Panc1 (cell line): ENCODE data around the gene CSMD2. TPM values are rescaled to one million over a fixed set of nuclear protein-coding genes. Genes with fewer than 3 reads are reported as not detected.

Experiments
- ATAC-seq: fragments of 200-7000 bp; cut with Tn5 transposase; 2 replicates; pipeline ENCODE4 v1.9.1; 2020; ENCODE audit warnings: mild to moderate bottlenecking, moderate library complexity
- BruUV-seq: library from RNA; stranded (reverse); fragments of 400-500 nt; replicated peaks from 2 replicates; lab custom pipeline; 2021; lab: Mats Ljungman, UMichigan
- CTCF ChIA-PET: fragments of 300-600 bp; sonication (Branson Sonifier 250); formaldehyde crosslinking; loops from one replicate; lab custom pipeline; 2022; ENCODE audit warnings: antibody characterized with exemption; lab: Charles Lee
- POLR2A ChIA-PET: fragments of 300-600 bp; sonication (Branson Sonifier 250); formaldehyde crosslinking; loops from one replicate; lab custom pipeline; 2022; ENCODE audit warnings: antibody characterized with exemption; lab: Charles Lee
- DNase-seq: peaks from one replicate; pipeline ENCODE4 v3.0.0-alpha.2; 2010; ENCODE audit warnings: low read depth, low spot score
- H3K27ac ChIP-seq: 2 replicates; pipeline ENCODE4 v1.5.1; 2011; ENCODE audit warnings: mild to moderate bottlenecking, low read length, inconsistent platforms
- H3K27me3 ChIP-seq: fragments of 200-500 bp; sonication (Bioruptor generic); 2 replicates; pipeline ENCODE4 v1.6.0; 2014; ENCODE audit warnings: low read length, inconsistent platforms; ENCODE audit not compliant: control insufficient read depth, insufficient read depth
- H3K36me3 ChIP-seq: fragments of 200-500 bp; sonication (Bioruptor generic); 2 replicates; pipeline ENCODE4 v1.5.1; 2014; ENCODE audit warnings: inconsistent platforms, mild to moderate bottlenecking, low read length, moderate library complexity; ENCODE audit not compliant: control insufficient read depth, insufficient read depth
- H3K4me1 ChIP-seq: 2 replicates; pipeline ENCODE4 v1.5.1; 2011; ENCODE audit warnings: inconsistent platforms, mild to moderate bottlenecking, low read length, moderate library complexity; ENCODE audit not compliant: control insufficient read depth, insufficient read depth
- H3K4me3 ChIP-seq, 2 experiments: 2 replicates each; pipeline ENCODE4 v1.5.1; 2011 to 2012; ENCODE audit warnings: low read depth in 2 of 2, low read length in 2 of 2, mild to moderate bottlenecking in 2 of 2, inconsistent platforms in 1 of 2, moderate library complexity in 1 of 2
- H3K9me3 ChIP-seq: fragments of 200-500 bp; sonication (Bioruptor generic); 2 replicates; pipeline ENCODE4 v1.5.1; 2014; ENCODE audit warnings: low read depth, mild to moderate bottlenecking, inconsistent platforms, low read length, moderate library complexity; ENCODE audit not compliant: control insufficient read depth, insufficient read depth
- POLR2AphosphoS5 ChIP-seq: IDR thresholded peaks from 2 replicates; pipeline ENCODE4 v1.6.1; 2012; ENCODE audit warnings: mild to moderate bottlenecking, low read depth, low read length, moderate library complexity
- SIN3A ChIP-seq: IDR thresholded peaks from 2 replicates; pipeline ENCODE4 v1.6.1; 2012; ENCODE audit warnings: low read depth, mild to moderate bottlenecking, low read length, moderate library complexity, borderline replicate concordance; ENCODE audit not compliant: insufficient read depth
- TCF7L2 ChIP-seq: IDR thresholded peaks from 2 replicates; pipeline ENCODE4 v1.6.1; 2011; ENCODE audit warnings: mild to moderate bottlenecking, low read depth, low read length, inconsistent platforms
- in situ Hi-C: cut with HindIII; loops from 2 replicates; pipeline ENCODE4 v1.10.0; 2016; ENCODE audit warnings: low sequenced_read_pairs, low pct_unique_long_range_greater_than_20kb
- intact Hi-C: fragments of 100-400 bp; cut with micrococcal nuclease; formaldehyde crosslinking; loops from one replicate; pipeline ENCODE4 v1.10.0; 2022; ENCODE audit not compliant: unreplicated experiment
- total RNA-seq: library from RNA; stranded (reverse); gene quantifications from one replicate; pipeline ENCODE4 v1.2.1, GENCODE V29; 2021; ENCODE audit not compliant: unreplicated experiment
- TF ChIP-seq, protein P1 (sequence below): fragments of 450-650 bp; IDR thresholded peaks from 2 replicates; pipeline ENCODE4 v1.5.1; 2017; ENCODE audit warnings: mild to moderate bottlenecking
- TF ChIP-seq, protein P2 (sequence below), 2 experiments: IDR thresholded peaks; 2 replicates each; pipeline ENCODE4 v1.6.1; 2011 to 2012; ENCODE audit warnings: low read depth in 2 of 2, control low read depth in 1 of 2, low read length in 1 of 2, mild to moderate bottlenecking in 1 of 2, moderate library complexity in 1 of 2; ENCODE audit not compliant: insufficient read depth in 1 of 2

Gene CSMD2
- total RNA-seq, 1 experiment from 2014 or later = not detected

DNA sequence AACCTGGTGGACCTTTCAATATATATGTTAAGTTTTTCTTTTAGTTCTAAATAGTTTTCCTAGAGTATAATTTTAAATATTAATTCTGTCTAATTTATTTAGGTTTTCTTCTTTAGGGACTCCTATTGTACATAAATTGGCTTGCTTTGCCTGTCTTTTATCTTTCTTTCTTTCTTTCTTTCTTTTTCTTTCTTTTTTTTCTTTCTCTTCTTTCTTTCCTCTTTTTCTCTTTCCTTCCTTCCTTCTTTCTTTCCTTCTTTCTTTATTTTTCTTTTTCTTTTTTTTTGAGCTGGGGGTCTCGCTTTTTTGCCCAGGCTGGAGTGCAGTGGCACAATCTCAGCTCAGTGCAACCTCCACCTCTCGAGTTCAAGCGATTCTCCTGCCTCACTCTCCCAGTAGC is 657.4 kb downstream of the CSMD2 start:
- no peak for ATAC-seq
- BruUV-seq = no TSS peak
- in situ Hi-C loops = no loop called here
- Histone ChIP-seq H3K27me3 (no peaks in the 10 kb centered on the region; the same call in none of the 2 replicates), H3K4me3 (no peak overlapping the region), H3K36me3 (no peaks in the 10 kb centered on the region), H3K27ac (no peak overlapping the region), H3K4me1 (no peaks in the 10 kb centered on the region), H3K9me3 (no peaks in the 10 kb centered on the region)
- intact Hi-C loops = no loop called here
- TF ChIP-seq, protein P1, sequence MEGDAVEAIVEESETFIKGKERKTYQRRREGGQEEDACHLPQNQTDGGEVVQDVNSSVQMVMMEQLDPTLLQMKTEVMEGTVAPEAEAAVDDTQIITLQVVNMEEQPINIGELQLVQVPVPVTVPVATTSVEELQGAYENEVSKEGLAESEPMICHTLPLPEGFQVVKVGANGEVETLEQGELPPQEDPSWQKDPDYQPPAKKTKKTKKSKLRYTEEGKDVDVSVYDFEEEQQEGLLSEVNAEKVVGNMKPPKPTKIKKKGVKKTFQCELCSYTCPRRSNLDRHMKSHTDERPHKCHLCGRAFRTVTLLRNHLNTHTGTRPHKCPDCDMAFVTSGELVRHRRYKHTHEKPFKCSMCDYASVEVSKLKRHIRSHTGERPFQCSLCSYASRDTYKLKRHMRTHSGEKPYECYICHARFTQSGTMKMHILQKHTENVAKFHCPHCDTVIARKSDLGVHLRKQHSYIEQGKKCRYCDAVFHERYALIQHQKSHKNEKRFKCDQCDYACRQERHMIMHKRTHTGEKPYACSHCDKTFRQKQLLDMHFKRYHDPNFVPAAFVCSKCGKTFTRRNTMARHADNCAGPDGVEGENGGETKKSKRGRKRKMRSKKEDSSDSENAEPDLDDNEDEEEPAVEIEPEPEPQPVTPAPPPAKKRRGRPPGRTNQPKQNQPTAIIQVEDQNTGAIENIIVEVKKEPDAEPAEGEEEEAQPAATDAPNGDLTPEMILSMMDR = no peak
- no peak for TF ChIP-seq TCF7L2
- no peak for TF ChIP-seq SIN3A
- TF ChIP-seq POLR2AphosphoS5 = no peak
- TF ChIP-seq, protein P2, sequence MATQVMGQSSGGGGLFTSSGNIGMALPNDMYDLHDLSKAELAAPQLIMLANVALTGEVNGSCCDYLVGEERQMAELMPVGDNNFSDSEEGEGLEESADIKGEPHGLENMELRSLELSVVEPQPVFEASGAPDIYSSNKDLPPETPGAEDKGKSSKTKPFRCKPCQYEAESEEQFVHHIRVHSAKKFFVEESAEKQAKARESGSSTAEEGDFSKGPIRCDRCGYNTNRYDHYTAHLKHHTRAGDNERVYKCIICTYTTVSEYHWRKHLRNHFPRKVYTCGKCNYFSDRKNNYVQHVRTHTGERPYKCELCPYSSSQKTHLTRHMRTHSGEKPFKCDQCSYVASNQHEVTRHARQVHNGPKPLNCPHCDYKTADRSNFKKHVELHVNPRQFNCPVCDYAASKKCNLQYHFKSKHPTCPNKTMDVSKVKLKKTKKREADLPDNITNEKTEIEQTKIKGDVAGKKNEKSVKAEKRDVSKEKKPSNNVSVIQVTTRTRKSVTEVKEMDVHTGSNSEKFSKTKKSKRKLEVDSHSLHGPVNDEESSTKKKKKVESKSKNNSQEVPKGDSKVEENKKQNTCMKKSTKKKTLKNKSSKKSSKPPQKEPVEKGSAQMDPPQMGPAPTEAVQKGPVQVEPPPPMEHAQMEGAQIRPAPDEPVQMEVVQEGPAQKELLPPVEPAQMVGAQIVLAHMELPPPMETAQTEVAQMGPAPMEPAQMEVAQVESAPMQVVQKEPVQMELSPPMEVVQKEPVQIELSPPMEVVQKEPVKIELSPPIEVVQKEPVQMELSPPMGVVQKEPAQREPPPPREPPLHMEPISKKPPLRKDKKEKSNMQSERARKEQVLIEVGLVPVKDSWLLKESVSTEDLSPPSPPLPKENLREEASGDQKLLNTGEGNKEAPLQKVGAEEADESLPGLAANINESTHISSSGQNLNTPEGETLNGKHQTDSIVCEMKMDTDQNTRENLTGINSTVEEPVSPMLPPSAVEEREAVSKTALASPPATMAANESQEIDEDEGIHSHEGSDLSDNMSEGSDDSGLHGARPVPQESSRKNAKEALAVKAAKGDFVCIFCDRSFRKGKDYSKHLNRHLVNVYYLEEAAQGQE (IDR thresholded peaks at IDR 0.05; ENCODE audit: insufficient read depth in 1 of 2, low read depth in 2 of 2, low read length in 1 of 2) = no peak
- ChIA-PET POLR2A (no interaction called here), CTCF (interaction anchor here (0.6 kb wide), 1 partner anchor 63 kb away, joined by 13 read pairs; no protein-coding TSS in a partner anchor)
- DNase-seq = no peak

DNA sequence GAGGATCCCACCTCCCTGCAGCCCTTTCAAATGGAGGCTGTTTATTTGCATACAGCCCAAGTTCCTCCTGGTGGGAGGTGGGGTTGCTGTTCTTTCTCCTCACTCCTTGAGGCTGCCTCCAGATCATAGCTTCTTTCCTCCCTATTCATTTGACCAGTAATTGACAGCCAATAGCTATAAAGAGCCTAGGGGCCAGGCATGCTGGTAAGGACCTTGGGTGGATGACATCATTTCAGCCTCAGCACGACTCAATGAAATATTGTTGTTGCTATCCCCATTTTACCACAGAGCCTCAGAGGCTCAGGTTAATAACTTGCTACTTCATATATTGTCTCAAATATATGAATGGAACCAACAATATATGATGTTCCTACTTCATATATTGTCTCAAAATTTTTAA is 661.5 kb downstream of the CSMD2 start:
- Histone ChIP-seq H3K36me3 (no peaks in the 10 kb centered on the region), H3K4me1 (no peaks in the 10 kb centered on the region), H3K27me3 (no peaks in the 10 kb centered on the region; the same call in 1 of the 2 replicates), H3K4me3 (no peak overlapping the region), H3K27ac (no peak overlapping the region), H3K9me3 (no peaks in the 10 kb centered on the region)
- ATAC-seq = no peak
- DNase-seq = no peak
- in situ Hi-C loops = no loop called here
- intact Hi-C loops = no loop called here
- CTCF ChIA-PET = no interaction called here
- POLR2A ChIA-PET = no interaction called here
- no TSS peak for BruUV-seq
- TF ChIP-seq, protein P1 = no peak
- TF ChIP-seq SIN3A = no peak
- TF ChIP-seq, protein P2 (IDR thresholded peaks at IDR 0.05; ENCODE audit: insufficient read depth in 1 of 2, low read depth in 2 of 2, low read length in 1 of 2) = no peak
- TF ChIP-seq POLR2AphosphoS5 = no peak
- TF ChIP-seq TCF7L2 = no peak
